ENCODE measurements around the gene INO80. TPM values are rescaled to one million over a fixed set of nuclear protein-coding genes. Genes with fewer than 3 reads are reported as not detected.

Gene INO80
- 10 to 100 TPM in 1 of 2 donors, 1 to 10 TPM in 1; 4.6 to 11.0 TPM for polyA plus RNA-seq

- Histone ChIP-seq H3K27me3 (ENCODE audit: control insufficient read depth in 1 of 2, insufficient read depth in 2 of 2, low read length in 2 of 2) (no peaks in the 10 kb centered on the region), H3K9me3 (ENCODE audit: control insufficient read depth in 2 of 2, insufficient read depth in 1 of 2, low read depth in 1 of 2, low read length in 1 of 2) (no peaks in the 10 kb centered on the region), H3K27ac (ENCODE audit: low read depth in 2 of 2, low read length in 1 of 2) (peak within 1 kb of the TSS; percentile 99 to 100), H3K4me1 (ENCODE audit: control insufficient read depth in 2 of 2, insufficient read depth in 2 of 2, low read length in 1 of 2) (peaks cover 0 to 2% of the 10 kb centered on the region in 2 donors), H3K4me3 (ENCODE audit: low read depth in 1 of 2, low read length in 2 of 2) (peak within 1 kb of the TSS; percentile 85 to 93), H3K36me3 (ENCODE audit: control insufficient read depth in 2 of 2, insufficient read depth in 2 of 2, low read length in 1 of 2) (no peaks in the 10 kb centered on the region)
- WGBS, 2 donors = 1% methylated on average over 49 to 64 of the region's 64 CpGs
Measured at GRCh38 chr15:41116116-41116961, at the start of gene INO80. INO80 (minus strand) TSS chr15:41116280; CDS start chr15:41096310, 19,970 bp downstream.

- H3K4me1 ChIP-seq (ENCODE audit: control insufficient read depth in 2 of 2, insufficient read depth in 2 of 2, low read length in 1 of 2) = no peaks in the 10 kb centered on the region
- no peaks in the 10 kb centered on the region for H3K9me3 ChIP-seq (ENCODE audit: control insufficient read depth in 2 of 2, insufficient read depth in 1 of 2, low read depth in 1 of 2, low read length in 1 of 2)
- 67 to 70% methylated on average over 1 of the region's 1 CpG for WGBS, 2 donors
- H3K27me3 ChIP-seq (ENCODE audit: control insufficient read depth in 1 of 2, insufficient read depth in 2 of 2, low read length in 2 of 2) = no peaks in the 10 kb centered on the region
- H3K36me3 ChIP-seq (ENCODE audit: control insufficient read depth in 2 of 2, insufficient read depth in 2 of 2, low read length in 1 of 2) = no peaks in the 10 kb centered on the region
- H3K4me3 ChIP-seq (ENCODE audit: low read depth in 1 of 2, low read length in 2 of 2) = no peak overlapping the region
- no peak overlapping the region for H3K27ac ChIP-seq (ENCODE audit: low read depth in 2 of 2, low read length in 1 of 2)
Measured at GRCh38 chr15:41161736-41162135, 45.7 kb upstream of the INO80 start.

- H3K36me3 ChIP-seq (ENCODE audit: control insufficient read depth in 2 of 2, insufficient read depth in 2 of 2, low read length in 1 of 2) = no peaks in the 10 kb centered on the region
- no peaks in the 10 kb centered on the region for H3K4me1 ChIP-seq (ENCODE audit: control insufficient read depth in 2 of 2, insufficient read depth in 2 of 2, low read length in 1 of 2)
- no peak overlapping the region for H3K4me3 ChIP-seq (ENCODE audit: low read depth in 1 of 2, low read length in 2 of 2)
- WGBS, 2 donors = 49 to 61% methylated on average over 6 of the region's 6 CpGs
- H3K9me3 ChIP-seq (ENCODE audit: control insufficient read depth in 2 of 2, insufficient read depth in 1 of 2, low read depth in 1 of 2, low read length in 1 of 2) = no peaks in the 10 kb centered on the region
- H3K27me3 ChIP-seq (ENCODE audit: control insufficient read depth in 1 of 2, insufficient read depth in 2 of 2, low read length in 2 of 2) = no peaks in the 10 kb centered on the region
- H3K27ac ChIP-seq (ENCODE audit: low read depth in 2 of 2, low read length in 1 of 2) = no peak overlapping the region
Measured at GRCh38 chr15:41161336-41161735, 45.3 kb upstream of the INO80 start.

GRCh38 chr15:41160639-41161315 is 44.7 kb upstream of the INO80 start:
- 70 to 79% methylated on average over 15 of the region's 15 CpGs for WGBS, 2 donors
- H3K27ac ChIP-seq (ENCODE audit: low read depth in 2 of 2, low read length in 1 of 2) = peak overlapping the region in 1 of 2 donors; percentile 24
- no peaks in the 10 kb centered on the region for H3K27me3 ChIP-seq (ENCODE audit: control insufficient read depth in 1 of 2, insufficient read depth in 2 of 2, low read length in 2 of 2)
- H3K4me3 ChIP-seq (ENCODE audit: low read depth in 1 of 2, low read length in 2 of 2) = no peak overlapping the region
- H3K36me3 ChIP-seq (ENCODE audit: control insufficient read depth in 2 of 2, insufficient read depth in 2 of 2, low read length in 1 of 2) = no peaks in the 10 kb centered on the region
- no peaks in the 10 kb centered on the region for H3K9me3 ChIP-seq (ENCODE audit: control insufficient read depth in 2 of 2, insufficient read depth in 1 of 2, low read depth in 1 of 2, low read length in 1 of 2)
- no peaks in the 10 kb centered on the region for H3K4me1 ChIP-seq (ENCODE audit: control insufficient read depth in 2 of 2, insufficient read depth in 2 of 2, low read length in 1 of 2)

- no peaks in the 10 kb centered on the region for H3K36me3 ChIP-seq (ENCODE audit: control insufficient read depth in 2 of 2, insufficient read depth in 2 of 2, low read length in 1 of 2)
- WGBS, 2 donors = 75% methylated on average over 2 of the region's 2 CpGs
Measured at GRCh38 chr15:41154412-41154811, 38.3 kb upstream of the INO80 start.

GRCh38 chr15:41153733-41154132 is 37.7 kb upstream of the INO80 start:
- Histone ChIP-seq H3K4me3 (ENCODE audit: low read depth in 1 of 2, low read length in 2 of 2) (no peak overlapping the region), H3K36me3 (ENCODE audit: control insufficient read depth in 2 of 2, insufficient read depth in 2 of 2, low read length in 1 of 2) (no peaks in the 10 kb centered on the region), H3K27me3 (ENCODE audit: control insufficient read depth in 1 of 2, insufficient read depth in 2 of 2, low read length in 2 of 2) (no peaks in the 10 kb centered on the region), H3K4me1 (ENCODE audit: control insufficient read depth in 2 of 2, insufficient read depth in 2 of 2, low read length in 1 of 2) (no peaks in the 10 kb centered on the region), H3K27ac (ENCODE audit: low read depth in 2 of 2, low read length in 1 of 2) (no peak overlapping the region), H3K9me3 (ENCODE audit: control insufficient read depth in 2 of 2, insufficient read depth in 1 of 2, low read depth in 1 of 2, low read length in 1 of 2) (no peaks in the 10 kb centered on the region)
- 93 to 94% methylated on average over 5 of the region's 5 CpGs for WGBS, 2 donors

More at GRCh38 chr15:41154412-41154811, 38.3 kb upstream of the INO80 start:
- H3K4me1 ChIP-seq (ENCODE audit: control insufficient read depth in 2 of 2, insufficient read depth in 2 of 2, low read length in 1 of 2) = no peaks in the 10 kb centered on the region
- no peaks in the 10 kb centered on the region for H3K9me3 ChIP-seq (ENCODE audit: control insufficient read depth in 2 of 2, insufficient read depth in 1 of 2, low read depth in 1 of 2, low read length in 1 of 2)
- H3K27me3 ChIP-seq (ENCODE audit: control insufficient read depth in 1 of 2, insufficient read depth in 2 of 2, low read length in 2 of 2) = no peaks in the 10 kb centered on the region
- no peak overlapping the region for H3K27ac ChIP-seq (ENCODE audit: low read depth in 2 of 2, low read length in 1 of 2)
- H3K4me3 ChIP-seq (ENCODE audit: low read depth in 1 of 2, low read length in 2 of 2) = no peak overlapping the region

GRCh38 chr15:41151451-41152005 is 35.4 kb upstream of the INO80 start:
- Histone ChIP-seq H3K36me3 (ENCODE audit: control insufficient read depth in 2 of 2, insufficient read depth in 2 of 2, low read length in 1 of 2) (no peaks in the 10 kb centered on the region), H3K9me3 (ENCODE audit: control insufficient read depth in 2 of 2, insufficient read depth in 1 of 2, low read depth in 1 of 2, low read length in 1 of 2) (no peaks in the 10 kb centered on the region), H3K4me1 (ENCODE audit: control insufficient read depth in 2 of 2, insufficient read depth in 2 of 2, low read length in 1 of 2) (no peaks in the 10 kb centered on the region), H3K4me3 (ENCODE audit: low read depth in 1 of 2, low read length in 2 of 2) (no peak overlapping the region), H3K27me3 (ENCODE audit: control insufficient read depth in 1 of 2, insufficient read depth in 2 of 2, low read length in 2 of 2) (no peaks in the 10 kb centered on the region), H3K27ac (ENCODE audit: low read depth in 2 of 2, low read length in 1 of 2) (no peak overlapping the region)
- 97% methylated on average over 35 to 37 of the region's 37 CpGs for WGBS, 2 donors

- no peaks in the 10 kb centered on the region for H3K9me3 ChIP-seq (ENCODE audit: control insufficient read depth in 2 of 2, insufficient read depth in 1 of 2, low read depth in 1 of 2, low read length in 1 of 2)
- no peak overlapping the region for H3K27ac ChIP-seq (ENCODE audit: low read depth in 2 of 2, low read length in 1 of 2)
- no peak overlapping the region for H3K4me3 ChIP-seq (ENCODE audit: low read depth in 1 of 2, low read length in 2 of 2)
- no peaks in the 10 kb centered on the region for H3K36me3 ChIP-seq (ENCODE audit: control insufficient read depth in 2 of 2, insufficient read depth in 2 of 2, low read length in 1 of 2)
- no peaks in the 10 kb centered on the region for H3K4me1 ChIP-seq (ENCODE audit: control insufficient read depth in 2 of 2, insufficient read depth in 2 of 2, low read length in 1 of 2)
- 72 to 79% methylated on average over 4 of the region's 4 CpGs for WGBS, 2 donors
- no peaks in the 10 kb centered on the region for H3K27me3 ChIP-seq (ENCODE audit: control insufficient read depth in 1 of 2, insufficient read depth in 2 of 2, low read length in 2 of 2)
Measured at GRCh38 chr15:41150279-41150678, 34.2 kb upstream of the INO80 start.

GRCh38 chr15:41148065-41148464 is 32.0 kb upstream of the INO80 start:
- H3K4me3 ChIP-seq (ENCODE audit: low read depth in 1 of 2, low read length in 2 of 2) = no peak overlapping the region
- no peaks in the 10 kb centered on the region for H3K27me3 ChIP-seq (ENCODE audit: control insufficient read depth in 1 of 2, insufficient read depth in 2 of 2, low read length in 2 of 2)
- WGBS, 2 donors = 58 to 67% methylated on average over 2 of the region's 2 CpGs
- no peaks in the 10 kb centered on the region for H3K9me3 ChIP-seq (ENCODE audit: control insufficient read depth in 2 of 2, insufficient read depth in 1 of 2, low read depth in 1 of 2, low read length in 1 of 2)
- H3K4me1 ChIP-seq (ENCODE audit: control insufficient read depth in 2 of 2, insufficient read depth in 2 of 2, low read length in 1 of 2) = no peaks in the 10 kb centered on the region
- H3K27ac ChIP-seq (ENCODE audit: low read depth in 2 of 2, low read length in 1 of 2) = no peak overlapping the region
- H3K36me3 ChIP-seq (ENCODE audit: control insufficient read depth in 2 of 2, insufficient read depth in 2 of 2, low read length in 1 of 2) = no peaks in the 10 kb centered on the region

All from esophagus (tissue), 2 donors.